HG03521 (cell line): Measurements from ENCODE around the gene KRT24.
"Not testable (repeated sequence)": the region's sequence is repeated elsewhere in the genome, so short reads cannot be mapped to it uniquely, and the experiment has no call there.

Experiments used
- ATAC-seq: cut with Tn5 transposase; IDR thresholded peaks from one replicate; pipeline ENCODE4 v1.9.1; 2021; ENCODE audit warnings: mild to moderate bottlenecking, moderate library complexity; ENCODE audit not compliant: unreplicated experiment

The KRT24 gene

DNA sequence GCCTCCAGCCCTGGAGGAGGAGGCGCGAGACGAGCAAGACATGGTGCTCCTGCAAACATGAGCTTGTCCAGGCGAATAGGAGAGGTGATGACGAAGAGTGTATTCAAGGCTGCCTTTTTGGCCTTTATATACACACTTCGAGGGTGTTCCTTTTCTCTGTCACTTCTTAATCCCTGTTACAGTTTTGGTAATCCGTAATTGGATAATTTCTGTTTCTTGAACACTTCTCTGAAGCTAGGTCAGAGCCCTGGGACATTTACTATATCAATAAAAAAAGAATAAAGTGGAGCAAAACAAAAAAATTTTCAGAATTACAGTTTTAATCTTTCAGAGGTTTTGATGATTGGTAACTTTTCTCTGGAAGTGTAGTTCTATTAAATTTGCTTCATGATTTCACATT lies at the start of gene KRT24:
TSS of gene KRT24 (minus strand) at position 101 of the 400 bp plus-strand sequence. CDS start at position 42, 59 bp downstream.
- no peak for ATAC-seq

DNA sequence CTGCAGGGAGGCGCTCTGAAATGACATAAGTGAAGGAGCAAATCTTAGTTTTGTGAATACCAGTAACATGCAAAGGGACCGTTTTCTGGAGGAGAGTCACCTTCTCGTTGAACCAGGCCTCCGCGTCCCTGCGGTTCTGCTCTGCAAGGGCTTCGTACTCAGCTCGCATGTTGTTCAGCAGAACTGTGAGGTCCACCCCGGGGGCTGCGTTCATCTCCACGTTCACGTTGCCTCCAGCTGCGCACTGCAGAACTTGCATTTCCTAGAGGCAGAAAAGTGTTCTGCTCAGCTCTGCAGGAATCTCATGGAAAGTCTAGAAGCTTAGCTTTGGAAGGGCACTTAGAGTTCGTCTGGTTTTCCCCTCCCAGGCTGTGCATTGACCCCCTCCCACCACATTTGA lies 47.5 kb upstream of the KRT24 start:
- no peak for ATAC-seq

DNA sequence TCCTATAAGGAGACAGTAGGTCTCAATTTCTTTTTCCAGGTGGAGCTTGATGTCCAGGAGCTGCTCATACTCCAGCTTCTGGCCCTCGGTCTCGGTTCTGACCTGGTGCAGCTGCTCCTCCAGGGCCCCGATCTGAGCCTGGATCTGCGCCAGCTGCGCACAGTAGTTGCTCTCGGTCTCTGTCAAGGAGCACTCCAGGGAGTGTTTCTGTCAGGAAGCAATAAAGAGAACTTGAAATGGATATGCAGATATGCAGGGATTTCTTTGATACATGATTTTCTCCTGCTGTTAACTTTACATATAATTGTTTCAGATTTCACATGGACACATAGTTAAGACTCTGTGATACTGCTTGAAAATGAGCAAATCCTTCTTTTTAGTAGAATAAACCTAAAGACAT lies 46.8 kb upstream of the KRT24 start:
- ATAC-seq = no peak

DNA sequence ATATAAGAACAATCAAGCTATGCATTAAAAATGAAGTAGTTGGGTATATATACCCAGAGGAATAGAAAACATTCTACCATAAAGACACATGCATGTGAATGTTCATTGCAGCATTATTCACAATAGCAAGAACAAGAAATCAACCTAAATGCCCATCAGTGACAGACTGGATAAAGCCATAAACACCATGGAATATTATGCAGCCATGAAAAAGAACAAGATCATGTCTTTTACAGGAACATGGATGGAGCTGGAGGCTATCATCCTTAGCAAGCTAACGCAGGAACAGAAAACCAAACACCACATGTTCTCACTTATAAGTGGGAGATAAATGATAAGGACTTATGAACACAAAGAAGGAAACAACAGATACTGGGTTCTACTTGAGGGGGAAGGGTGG lies 45.1 kb upstream of the KRT24 start:
- not testable (repeated sequence) for ATAC-seq

DNA sequence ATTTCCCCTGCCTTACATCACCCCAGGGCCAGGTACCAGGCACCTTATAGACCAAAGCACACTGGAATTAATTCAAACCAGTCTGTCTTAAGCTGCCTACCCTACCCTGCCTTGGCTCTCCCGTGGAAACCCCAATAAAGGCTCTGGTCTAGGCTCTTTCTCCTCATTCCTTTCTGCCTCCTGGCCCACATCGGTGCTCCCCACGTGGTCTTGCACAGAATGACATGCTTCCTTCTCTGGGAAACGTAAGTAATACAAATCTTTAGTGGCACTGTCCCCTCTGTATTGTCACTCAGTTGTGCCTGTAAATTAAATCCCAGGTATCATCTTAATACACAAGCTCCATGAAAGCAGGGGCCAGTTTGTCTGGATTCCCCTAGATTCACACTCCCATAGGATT lies 35.0 kb upstream of the KRT24 start:
- no peak for ATAC-seq

DNA sequence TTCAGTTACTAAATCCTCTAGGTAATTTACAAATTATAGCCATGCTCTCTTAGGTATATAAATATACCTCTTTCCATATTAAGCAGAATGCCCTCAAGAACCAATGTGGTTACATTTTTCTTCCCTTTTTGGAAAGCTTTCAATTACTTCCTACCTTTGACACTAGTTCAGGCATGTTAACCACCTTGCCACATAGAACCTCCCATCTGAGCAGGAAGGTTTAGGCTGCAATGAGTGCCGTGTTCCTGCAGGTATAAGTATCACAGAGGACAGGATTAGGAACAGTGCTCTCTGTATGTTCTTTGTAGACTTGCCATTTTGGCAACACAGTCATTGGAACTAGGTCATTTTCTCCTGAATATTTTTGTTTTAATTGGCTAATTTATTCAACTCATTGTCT lies 31.5 kb upstream of the KRT24 start:
- no peak for ATAC-seq

DNA sequence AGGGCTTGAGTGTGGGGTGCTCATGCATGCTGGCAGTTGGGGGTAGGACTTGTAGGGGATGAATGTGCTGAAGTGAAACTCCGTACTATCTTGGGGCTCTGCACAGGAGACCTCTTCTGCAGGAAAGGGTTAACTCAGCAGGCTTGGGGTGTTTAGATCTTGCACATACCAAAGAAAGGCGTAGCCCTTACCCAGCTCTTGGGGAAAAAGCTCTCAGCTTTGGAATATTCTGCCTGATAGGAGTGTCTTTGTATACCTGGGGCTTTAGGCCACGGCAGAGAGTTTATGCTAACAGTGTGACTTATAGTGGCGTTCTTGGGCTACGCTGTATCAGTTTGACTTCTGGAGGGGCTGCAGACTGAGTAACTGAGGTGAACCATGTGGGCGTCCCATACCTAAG lies 30.5 kb upstream of the KRT24 start:
- no peak for ATAC-seq

DNA sequence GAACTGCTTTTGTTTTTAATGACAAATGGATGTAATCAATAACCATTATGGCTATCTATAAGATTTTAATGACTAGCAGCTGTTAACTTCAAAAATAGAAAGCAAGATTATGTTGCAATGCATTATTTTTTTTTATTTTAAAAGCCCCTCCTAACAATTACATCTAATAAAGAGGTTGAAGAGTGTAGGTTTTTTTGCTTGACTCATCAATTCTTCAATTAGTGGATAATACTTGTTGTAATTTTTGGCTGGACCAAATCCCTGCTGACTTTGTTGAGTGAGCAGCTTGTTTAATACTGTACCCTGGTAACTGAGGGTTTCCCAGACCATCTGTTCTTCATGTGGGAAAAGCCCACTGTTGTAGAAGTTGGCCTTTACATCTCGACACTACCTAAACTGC lies 27.4 kb upstream of the KRT24 start:
- no peak for ATAC-seq

DNA sequence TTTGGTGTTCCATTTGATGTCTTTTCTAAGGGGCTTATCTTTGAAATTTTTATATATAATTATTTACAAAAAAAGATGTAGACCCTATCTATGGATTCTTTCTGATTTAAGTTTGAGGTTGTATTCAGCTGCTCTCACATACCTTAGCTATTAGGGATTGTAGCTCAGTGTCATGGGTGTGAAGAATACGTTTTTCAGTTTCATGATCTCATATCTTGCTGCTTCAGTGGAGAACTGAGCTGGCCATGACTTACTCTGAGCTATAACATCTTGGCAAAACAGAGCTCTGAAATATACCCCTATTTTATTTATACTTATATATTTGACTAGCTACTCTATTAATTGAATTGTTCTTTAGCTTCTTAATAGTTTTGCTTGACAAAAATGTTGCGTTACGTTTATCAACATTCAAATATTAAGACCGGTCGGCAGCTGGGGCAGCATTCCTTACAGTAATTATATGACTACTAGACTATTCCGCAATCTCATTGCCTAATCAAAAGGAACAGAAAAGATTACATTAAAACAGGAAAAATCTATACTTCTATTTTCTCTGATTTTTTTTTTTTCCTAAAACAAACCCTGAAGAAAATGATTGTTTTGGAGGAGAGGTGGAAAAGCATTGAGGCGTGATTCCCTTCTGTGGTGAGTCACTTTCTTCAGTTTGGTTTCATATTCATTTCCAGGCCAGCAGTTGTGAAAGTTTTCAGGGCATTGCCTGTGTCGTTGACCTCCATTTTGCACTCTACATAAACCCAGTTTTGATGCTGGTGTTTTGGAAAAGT lies 24.1 kb upstream of the KRT24 start:
- ATAC-seq = no peak

DNA sequence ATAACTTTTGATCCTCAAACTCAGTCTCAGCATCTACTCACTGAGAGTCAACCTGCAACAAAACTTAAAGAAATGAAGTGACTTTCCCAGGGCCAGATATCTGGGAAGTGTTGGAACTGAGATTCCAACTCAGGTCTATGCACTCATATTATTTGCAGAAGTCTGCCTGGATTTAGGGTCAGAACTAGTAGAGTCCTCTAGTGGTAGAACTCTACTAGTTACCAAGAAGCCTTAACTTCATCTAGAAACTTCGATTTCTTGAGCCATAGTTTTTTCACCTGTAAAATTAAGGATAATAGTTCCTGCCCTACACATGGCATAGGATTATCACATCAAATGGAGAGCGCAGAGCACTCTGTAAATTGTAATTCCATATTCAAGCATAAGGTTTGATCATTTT lies 23.4 kb upstream of the KRT24 start:
- ATAC-seq = no peak

DNA sequence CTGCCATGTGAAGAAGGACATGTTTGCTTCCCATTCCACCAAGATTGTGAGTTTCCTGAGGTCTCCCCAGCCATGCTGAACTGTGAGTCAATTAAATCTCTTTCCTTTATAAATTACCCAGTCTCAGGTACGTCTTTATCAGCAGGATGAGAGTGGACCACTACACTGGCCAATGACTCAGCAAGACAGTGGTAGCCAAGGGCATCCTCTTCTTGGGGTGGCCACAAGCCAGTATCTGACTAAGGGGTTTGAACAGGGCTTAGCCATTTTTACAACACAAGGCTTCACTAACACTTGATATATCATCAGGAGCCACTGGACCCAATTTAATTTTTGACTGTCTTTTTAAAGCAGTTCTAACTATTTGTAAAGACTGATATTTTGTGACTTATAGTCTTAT lies 21.1 kb upstream of the KRT24 start:
- no peak for ATAC-seq

DNA sequence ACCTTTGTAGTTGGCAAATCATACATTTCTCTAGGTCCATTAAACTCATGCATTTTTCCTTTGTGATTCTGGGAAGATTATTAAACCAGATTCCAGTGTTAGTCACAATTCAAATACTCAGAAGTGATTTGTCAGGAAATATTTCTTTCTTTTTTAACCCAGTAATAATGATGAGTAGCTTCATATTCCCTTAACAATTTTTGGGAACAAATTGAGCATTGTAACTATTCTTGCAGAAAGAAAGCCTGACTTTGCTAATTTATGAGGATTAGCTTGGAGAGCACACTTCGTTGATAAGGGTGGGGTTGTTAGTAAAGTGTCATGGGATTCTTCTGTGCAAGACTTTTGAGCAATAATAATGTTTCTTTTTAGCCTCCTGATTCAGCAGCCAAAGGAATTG lies 18.7 kb upstream of the KRT24 start:
- ATAC-seq = no peak

DNA sequence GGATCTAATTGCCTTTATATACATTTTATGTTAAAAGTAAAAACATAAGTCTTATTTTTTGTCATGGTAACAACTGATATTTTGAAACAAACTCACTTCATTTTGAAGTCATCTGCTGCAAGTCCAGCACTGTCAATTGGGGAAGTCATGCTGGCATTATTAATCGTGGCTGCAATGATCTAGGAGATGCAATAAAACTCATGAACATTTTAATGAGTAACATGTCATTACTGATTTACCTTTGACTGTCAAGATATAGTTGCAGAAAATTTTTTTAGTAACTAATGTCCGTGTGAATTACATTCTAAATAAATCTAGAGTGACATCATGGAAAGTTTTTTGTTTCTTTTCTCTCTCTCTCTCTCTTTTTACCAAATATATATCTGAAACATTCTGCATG lies 17.3 kb upstream of the KRT24 start:
- ATAC-seq = no peak

DNA sequence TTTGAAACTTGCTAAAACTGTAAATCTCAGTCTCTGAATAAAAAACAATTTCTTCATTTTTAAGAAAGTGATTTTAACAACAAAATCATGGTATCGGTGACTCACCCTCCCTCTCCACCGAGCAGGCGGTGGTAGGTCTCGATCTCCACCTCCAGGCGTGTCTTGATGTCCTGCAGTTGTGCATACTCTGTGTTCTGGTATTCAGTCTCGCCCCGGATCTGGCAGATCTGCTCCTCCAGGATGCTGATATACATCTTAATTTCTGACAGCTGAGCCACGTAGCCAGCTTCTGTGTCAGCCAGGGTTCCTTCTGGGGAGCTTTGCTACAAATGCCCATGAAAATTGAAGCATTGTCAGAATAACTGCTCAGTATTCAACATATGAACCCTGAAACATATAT lies 15.4 kb upstream of the KRT24 start:
- no peak for ATAC-seq

DNA sequence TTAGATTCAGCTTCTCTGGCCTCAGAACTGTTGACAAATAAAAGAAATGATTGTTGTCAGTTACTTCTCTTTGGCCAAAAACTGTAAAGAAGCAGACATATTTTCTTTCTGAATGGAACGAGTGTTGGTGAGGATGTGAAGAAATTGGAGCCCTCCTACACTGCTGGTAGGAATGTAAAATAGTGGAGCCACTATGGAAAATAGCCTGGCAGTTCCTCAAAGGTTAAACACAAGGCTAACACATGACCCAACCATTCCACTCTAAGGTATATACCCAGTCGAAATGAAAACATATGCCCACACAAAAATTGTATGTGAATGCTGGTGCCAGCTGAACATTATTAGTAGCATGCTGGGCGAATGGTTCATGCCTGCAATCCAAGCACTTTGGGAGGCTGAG lies 14.2 kb upstream of the KRT24 start:
- ATAC-seq = no peak

DNA sequence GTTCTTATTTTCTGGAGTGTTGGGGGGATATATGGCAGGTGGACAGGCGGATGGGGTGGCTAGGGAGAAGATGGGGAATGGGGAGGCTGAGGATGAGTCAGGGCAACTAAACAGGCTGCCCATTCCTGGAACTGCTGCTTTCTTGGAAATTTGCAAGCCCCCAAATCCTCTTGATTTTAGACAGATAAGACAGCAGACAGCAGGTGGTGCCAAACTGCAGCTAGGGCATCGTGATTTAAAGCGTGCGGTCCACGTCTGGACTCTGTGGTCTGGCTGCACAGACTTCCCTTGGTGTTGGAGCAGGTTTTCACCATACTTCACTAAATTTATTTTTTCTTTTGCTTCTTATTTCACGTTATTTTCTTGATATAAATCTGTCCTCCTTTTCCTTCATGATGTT lies 10.9 kb upstream of the KRT24 start:
- no peak for ATAC-seq

DNA sequence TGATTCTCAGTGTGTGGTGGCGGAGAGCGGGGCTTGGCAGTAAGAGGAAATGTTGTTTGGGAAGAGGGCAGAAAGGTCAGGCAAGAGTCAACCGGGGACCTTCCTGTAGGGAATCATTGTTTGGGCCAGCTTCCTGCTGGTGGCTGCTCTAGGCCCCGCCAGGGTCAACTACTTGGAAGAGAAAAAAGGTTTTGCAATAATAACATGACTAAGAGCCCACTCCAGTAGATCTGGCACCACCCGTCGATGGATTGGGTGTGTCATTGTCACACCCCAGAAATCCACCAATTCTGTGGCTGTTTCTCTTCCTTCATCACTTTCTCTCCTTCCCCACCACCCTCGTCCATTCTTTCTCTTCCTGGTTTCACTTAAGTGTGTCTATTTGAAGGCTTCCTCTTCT lies 4.2 kb upstream of the KRT24 start:
- ATAC-seq = no peak

DNA sequence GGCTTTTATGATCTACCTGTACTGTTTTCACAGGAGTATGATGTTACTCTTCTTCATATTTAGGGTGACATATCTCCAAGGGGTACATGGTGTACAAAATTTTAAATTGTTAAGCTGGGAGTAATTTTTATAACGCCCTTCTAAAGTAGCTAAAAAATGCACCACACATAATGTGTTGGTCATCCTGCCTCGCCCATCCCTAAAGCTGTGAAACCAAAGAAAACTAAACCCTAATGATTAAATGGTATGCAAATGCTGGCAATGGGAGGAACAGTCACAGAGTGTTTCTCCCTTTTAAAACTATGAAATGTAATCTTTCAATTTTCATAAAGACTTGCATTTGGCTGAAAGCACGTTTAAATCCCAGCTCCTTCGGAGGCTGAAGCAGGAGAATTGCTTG lies 2.0 kb upstream of the KRT24 start:
- no peak for ATAC-seq

DNA sequence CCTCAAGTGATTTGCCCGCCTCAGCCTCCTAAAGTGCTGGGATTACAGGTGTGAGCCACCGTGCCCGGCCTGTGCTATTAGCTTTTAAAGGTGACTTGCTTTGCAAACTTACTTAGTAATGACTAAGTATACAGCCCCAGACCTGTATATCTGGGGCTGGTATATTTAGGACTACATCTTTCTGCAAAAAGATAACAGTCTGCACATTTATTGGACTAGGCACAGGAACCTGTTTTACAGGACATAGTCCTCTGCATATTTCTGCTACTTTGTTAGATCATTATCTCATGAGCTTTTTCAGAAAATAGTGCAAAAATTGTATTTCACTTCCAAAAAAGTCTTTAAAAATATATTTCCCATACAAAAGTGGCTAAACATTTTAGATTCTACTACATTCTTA lies 1.3 kb downstream of the KRT24 start:
- no peak for ATAC-seq

DNA sequence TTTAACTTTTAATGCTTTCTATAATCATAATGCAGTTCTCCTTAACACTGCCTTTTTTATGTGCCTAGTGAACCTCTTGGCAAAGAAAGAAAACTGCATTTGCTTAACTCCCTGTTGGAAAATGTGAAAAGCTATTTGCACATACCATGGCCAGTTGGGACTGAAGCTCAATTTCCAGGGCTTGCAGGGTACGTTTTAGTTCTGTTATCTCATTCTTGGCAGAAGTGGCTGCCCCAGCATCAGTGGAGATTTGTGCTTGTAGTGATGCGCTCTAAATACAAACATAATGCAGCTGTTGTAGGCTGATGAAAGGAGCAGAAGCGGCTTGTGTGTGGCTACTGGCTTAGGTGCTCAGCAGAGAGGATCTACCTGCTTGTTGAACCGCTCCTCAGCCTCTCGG lies 3.7 kb downstream of the KRT24 start:
- no peak for ATAC-seq

DNA sequence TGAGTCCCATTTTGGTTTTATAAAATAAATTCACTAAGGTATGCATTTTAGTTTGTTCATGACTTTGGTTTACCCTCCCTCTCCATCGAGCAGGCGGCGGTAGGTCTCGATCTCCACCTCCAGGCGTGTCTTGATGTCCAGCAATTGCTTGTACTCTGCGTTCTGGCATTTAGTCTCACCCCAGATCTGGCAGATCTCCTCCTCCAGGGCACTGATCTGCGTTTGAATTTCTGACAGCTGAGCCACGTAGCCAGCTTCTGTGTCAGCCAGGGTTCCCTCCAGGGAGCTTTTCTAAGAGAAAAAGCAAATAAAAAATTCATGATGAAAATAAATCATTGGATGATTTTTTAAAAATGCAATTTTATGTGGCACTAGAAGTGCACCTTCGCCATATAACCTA lies 4.2 kb downstream of the KRT24 start:
- ATAC-seq = no peak

DNA sequence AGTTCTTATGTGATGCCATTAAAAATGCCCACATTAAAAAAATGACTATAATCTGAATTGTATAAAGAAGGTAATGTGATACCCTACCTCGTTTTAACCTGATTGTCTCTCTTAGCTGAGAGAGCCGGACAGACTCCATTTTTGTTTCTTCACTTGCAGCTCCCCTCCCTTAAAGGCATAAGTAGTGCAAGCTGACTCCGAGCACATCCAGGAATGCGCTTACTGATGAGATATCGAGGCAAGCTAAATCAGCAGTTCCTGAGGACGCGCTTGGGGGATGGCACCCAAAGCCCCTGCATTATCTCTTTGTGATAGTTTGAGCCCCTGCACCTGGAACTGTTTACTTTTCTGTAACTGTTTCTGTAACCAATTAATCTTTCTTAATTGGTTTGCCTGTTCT lies 6.3 kb downstream of the KRT24 start:
- no peak for ATAC-seq

DNA sequence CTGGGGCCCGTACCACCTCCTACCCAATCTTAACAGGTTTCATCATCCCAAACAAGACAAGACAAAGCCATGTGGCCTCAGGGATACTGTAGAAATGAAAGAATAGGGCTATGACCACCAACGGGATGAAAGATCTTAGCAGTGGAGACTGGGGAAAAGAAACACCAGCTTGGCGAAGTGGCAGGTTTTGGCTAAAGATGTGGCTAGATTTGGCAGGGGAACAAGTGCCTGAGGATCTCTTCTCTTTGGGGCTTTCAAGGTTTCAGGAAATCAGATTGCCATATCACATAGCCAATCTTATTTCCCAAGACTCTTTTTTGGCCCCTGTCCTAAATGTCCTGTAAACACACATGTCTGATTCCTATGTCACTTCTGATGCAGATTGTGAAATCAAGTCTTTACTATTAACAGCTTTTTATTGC lies 6.9 kb downstream of the KRT24 start:
- ATAC-seq = no peak
